ENCODE measurements around the gene FYN.

Gene FYN

GRCh38 chr6:111894951-111895350 is 21.7 kb upstream of the FYN start:
- TF ChIP-seq TCF12 (IDR thresholded peaks at IDR 0.05; ENCODE audit: low read depth) = no peak
- TF ChIP-seq YY1 (IDR thresholded peaks at IDR 0.05; ENCODE audit: low read depth) = no peak

DNA sequence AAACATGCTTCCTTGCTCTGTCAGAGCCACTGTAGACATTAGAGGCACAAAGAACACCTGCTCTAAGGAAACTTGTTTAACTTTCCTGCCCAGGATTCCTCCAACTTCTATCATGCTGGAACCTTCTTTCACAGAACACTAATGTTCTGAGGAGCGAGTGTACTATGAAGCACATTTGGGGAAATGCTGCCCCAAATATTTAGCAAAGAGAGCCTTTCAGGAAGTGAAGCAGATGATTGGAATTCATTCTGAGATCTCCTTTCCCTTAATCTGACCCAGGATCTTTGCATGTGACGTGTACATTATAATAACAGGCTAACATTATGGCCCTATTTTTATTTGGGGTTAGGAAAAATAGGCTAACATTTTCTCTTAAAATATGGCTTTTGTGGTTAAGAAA is 21.0 kb upstream of the FYN start:
- TF ChIP-seq YY1 (IDR thresholded peaks at IDR 0.05; ENCODE audit: low read depth) (no peak), CREB1 (IDR thresholded peaks at IDR 0.05; ENCODE audit: low read depth) (no peak), CEBPB (IDR thresholded peaks at IDR 0.05) (no peak), REST (IDR thresholded peaks at IDR 0.05; ENCODE audit: low read depth) (no peak), RAD21 (IDR thresholded peaks at IDR 0.05; ENCODE audit: low read depth) (no peak), TCF12 (IDR thresholded peaks at IDR 0.05; ENCODE audit: low read depth) (no peak), TAF1 (IDR thresholded peaks at IDR 0.05; ENCODE audit: low read depth) (no peak)
- TF ChIP-seq, protein P1, sequence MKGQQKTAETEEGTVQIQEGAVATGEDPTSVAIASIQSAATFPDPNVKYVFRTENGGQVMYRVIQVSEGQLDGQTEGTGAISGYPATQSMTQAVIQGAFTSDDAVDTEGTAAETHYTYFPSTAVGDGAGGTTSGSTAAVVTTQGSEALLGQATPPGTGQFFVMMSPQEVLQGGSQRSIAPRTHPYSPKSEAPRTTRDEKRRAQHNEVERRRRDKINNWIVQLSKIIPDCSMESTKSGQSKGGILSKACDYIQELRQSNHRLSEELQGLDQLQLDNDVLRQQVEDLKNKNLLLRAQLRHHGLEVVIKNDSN (IDR thresholded peaks at IDR 0.05) = no peak
- TF ChIP-seq, protein P2, sequence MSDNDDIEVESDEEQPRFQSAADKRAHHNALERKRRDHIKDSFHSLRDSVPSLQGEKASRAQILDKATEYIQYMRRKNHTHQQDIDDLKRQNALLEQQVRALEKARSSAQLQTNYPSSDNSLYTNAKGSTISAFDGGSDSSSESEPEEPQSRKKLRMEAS (IDR thresholded peaks at IDR 0.05) = no peak

DNA sequence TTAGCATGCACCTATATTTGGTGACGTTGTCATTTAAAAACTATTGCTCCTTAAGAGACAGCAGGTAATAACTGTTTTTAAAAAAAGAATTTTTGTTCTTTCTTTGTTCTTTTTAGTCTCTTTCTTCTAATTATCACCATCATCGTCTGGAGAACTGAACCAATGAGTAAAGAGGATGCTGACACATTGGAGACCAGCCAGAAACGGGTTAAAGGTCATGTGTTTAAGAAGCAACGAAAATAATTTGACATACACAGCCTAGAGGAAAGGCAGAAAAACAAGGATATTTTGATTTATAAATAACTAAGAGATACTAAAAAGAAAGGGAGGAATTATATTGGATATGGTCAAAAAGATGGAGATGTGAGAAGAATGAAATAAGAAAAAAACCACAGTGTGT is 19.2 kb upstream of the FYN start:
- TF ChIP-seq CEBPB (IDR thresholded peaks at IDR 0.05) = no peak
- TF ChIP-seq TCF12 (IDR thresholded peaks at IDR 0.05; ENCODE audit: low read depth) = no peak
- TF ChIP-seq, protein P1 (IDR thresholded peaks at IDR 0.05) = no peak
- TF ChIP-seq FOXM1 (IDR thresholded peaks at IDR 0.05; ENCODE audit: borderline replicate concordance, low read depth) = no peak
- no peak for TF ChIP-seq CREB1 (IDR thresholded peaks at IDR 0.05; ENCODE audit: low read depth)
- TF ChIP-seq ZBTB7A (IDR thresholded peaks at IDR 0.05; ENCODE audit: low read depth) = no peak
- no peak for TF ChIP-seq YY1 (IDR thresholded peaks at IDR 0.05; ENCODE audit: low read depth)
- TF ChIP-seq NFIC (IDR thresholded peaks at IDR 0.05) = no peak
- no peak for TF ChIP-seq TAF1 (IDR thresholded peaks at IDR 0.05; ENCODE audit: low read depth)
- TF ChIP-seq TEAD4 (IDR thresholded peaks at IDR 0.05) = no peak
- TF ChIP-seq REST (IDR thresholded peaks at IDR 0.05; ENCODE audit: low read depth) = no peak
- TF ChIP-seq, protein P2 (IDR thresholded peaks at IDR 0.05) = no peak
- no peak for TF ChIP-seq EP300 (IDR thresholded peaks at IDR 0.05; ENCODE audit: borderline replicate concordance)
- TF ChIP-seq EGR1 (IDR thresholded peaks at IDR 0.05) = no peak
- no peak for TF ChIP-seq RAD21 (IDR thresholded peaks at IDR 0.05; ENCODE audit: low read depth)

- TF ChIP-seq FOXM1 (IDR thresholded peaks at IDR 0.05; ENCODE audit: borderline replicate concordance, low read depth) = no peak
Observed at GRCh38 chr6:111890988-111891387, 17.7 kb upstream of the FYN start.

DNA sequence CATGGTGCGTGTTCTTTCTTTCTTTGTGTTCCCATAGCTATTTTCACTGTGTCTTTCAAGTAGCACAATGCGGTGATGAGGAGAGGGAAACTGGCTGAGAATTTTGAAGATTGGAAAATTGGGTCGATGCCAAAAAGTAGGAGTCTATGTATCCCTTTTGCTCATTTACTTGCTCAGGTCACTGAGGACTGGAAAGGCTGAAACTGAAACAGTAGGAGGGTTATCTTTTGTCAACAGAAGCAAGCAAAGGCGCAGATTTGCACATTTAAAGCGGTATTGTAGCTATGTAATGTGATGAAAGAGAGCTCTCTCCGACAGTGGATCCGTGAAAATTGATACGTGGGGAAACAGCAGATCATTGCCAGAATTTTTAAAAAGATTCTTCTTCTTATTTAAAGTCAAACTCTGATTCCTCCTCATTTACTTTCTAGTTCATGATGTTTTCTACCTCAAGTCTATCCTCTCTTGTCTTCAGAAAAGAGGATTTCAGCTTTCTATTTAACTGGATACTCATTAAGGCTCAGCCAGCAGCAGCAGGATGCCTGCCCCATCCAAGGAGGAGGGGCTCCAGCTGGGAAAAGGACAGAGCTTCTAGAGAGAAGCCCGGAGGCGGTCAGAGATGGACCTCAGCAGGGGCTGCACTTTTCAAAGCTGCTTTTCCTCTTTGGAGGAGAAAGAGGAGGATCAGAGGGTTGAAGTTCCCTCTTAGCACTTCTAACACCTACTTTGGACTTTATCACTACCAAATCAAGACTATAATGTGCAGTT is 15.9 kb upstream of the FYN start:
- no peak for TF ChIP-seq RAD21 (IDR thresholded peaks at IDR 0.05; ENCODE audit: low read depth)
- no peak for TF ChIP-seq TAF1 (IDR thresholded peaks at IDR 0.05; ENCODE audit: low read depth)
- no peak for TF ChIP-seq ZBTB7A (IDR thresholded peaks at IDR 0.05; ENCODE audit: low read depth)
- TF ChIP-seq NFIC (IDR thresholded peaks at IDR 0.05) = 0 out of 2 replicates have a peak, but pooled peaks have one; percentile 11
- no peak for TF ChIP-seq REST (IDR thresholded peaks at IDR 0.05; ENCODE audit: low read depth)
- TF ChIP-seq YY1 (IDR thresholded peaks at IDR 0.05; ENCODE audit: low read depth) = no peak
- TF ChIP-seq, protein P2 (IDR thresholded peaks at IDR 0.05) = no peak

All from Ishikawa (cell line).